OCI-LY3 (cell line): ENCODE measurements around the gene NEO1.

ENCODE experiments used
- CTCF ChIP-seq: fragments of 200-600, 300-600 bp; sonication (generic); IDR thresholded peaks from 2 replicates; pipeline ENCODE4 v1.5.1; 2014; ENCODE audit warnings: antibody characterized with exemption, low read length, low read depth
- EZH2phosphoT487 ChIP-seq: fragments of 200-600 bp; shearing (Covaris generic); IDR thresholded peaks from 2 replicates; pipeline ENCODE4 v1.6.1; 2018; ENCODE audit warnings: antibody characterized with exemption, mixed run types, low read depth

GRCh38 chr15:73056460-73056859 lies 4.2 kb downstream of the NEO1 start:
- no peak for TF ChIP-seq CTCF
- no peak for TF ChIP-seq EZH2phosphoT487
